Measurements from ENCODE around the gene BRI3.

GRCh38 chr7:98251231-98251600, 30.3 kb upstream of the BRI3 start:
- TF ChIP-seq CTCF (IDR thresholded peaks at IDR 0.05): no peak
- no peak for TF ChIP-seq POLR2A (IDR thresholded peaks at IDR 0.05)
- TF ChIP-seq POLR2AphosphoS5 (IDR thresholded peaks at IDR 0.05): no peak

All from prostate gland (tissue), 2 donors.